ENCODE results near the gene GPS1. TPM values are rescaled to one million over a fixed set of nuclear protein-coding genes. Genes with fewer than 3 reads are reported as not detected.

Gene GPS1
- total and polyA plus RNA-seq, 2 of the 4 experiments (the other 2 are of a cell fraction) = 157 to 181 TPM

DNA sequence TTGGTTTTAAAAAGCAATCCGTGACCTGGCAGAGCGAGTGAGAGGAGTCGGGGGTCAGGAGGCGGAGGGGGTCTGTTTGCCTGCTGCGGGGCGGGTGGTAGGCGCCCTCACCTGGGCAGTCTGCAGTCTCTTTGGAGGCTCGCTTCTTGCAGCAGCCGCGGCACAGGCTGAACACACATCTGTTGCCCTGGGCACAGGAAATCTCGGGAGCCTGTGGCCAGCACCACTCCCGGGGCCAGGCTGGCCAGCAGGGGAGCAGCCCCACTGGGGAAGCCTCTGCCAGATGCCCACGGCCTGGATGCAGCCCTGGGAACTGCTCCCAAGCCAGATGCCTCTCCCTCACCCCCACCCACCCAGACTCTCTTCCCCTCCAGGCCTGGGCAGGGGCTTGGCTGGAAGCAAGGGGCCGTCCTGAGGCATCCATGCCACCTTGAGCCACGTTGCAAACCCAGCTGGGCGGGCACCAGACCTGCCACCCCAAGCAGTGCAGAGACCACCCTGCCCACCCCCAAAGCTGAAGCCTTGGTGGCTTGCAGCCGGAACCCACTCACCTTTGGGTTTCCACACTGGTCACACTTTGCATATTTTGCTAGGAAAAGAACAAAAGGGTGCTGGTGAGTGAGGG, 6.6 kb downstream of the GPS1 start:
- TF ChIP-seq SMC3 (IDR thresholded peaks at IDR 0.05; ENCODE audit: low read depth, low read length) = no peak

More for the DNA sequence above, 6.6 kb downstream of the GPS1 start:
- Histone ChIP-seq H2BK20ac (ENCODE audit: low read depth, low read length) (no peak overlapping the region), H2AK5ac (ENCODE audit: low read depth, low read length) (no peak overlapping the region), H4K91ac (ENCODE audit: insufficient read depth, low read depth, low read length) (no peak overlapping the region), H3K56ac (ENCODE audit: extremely low read depth, insufficient read depth, low read length) (no peak overlapping the region), H3K14ac (replicated peaks; ENCODE audit: low read depth, low read length) (no peak overlapping the region), H3K4ac (ENCODE audit: low read depth, low read length) (no peak overlapping the region), H2BK5ac (ENCODE audit: low read depth, low read length, poor library complexity, severe bottlenecking) (no peak overlapping the region), H3K36me3 (ENCODE audit: control insufficient read depth, insufficient read depth, low read length) (peaks cover 83% of the 10 kb centered on the region), H3K4me3 (ENCODE audit: insufficient read depth, low read depth, low read length) (no peak overlapping the region), H3K9me3 (ENCODE audit: control insufficient read depth, insufficient read depth, low read length) (no peaks in the 10 kb centered on the region), H2AFZ (replicated peaks; ENCODE audit: low read length, poor library complexity) (no peak overlapping the region), H3K9me1 (ENCODE audit: insufficient read depth, low read length) (no peaks in the 10 kb centered on the region), H3K4me1 (ENCODE audit: control insufficient read depth, insufficient read depth, low read length) (peaks cover 1% of the 10 kb centered on the region; the same call in 1 of the 2 replicates), H4K8ac (ENCODE audit: low read depth in 2 of 2, low read length in 2 of 2) (no peak overlapping the region), H3K18ac (ENCODE audit: low read depth, low read length) (no peak overlapping the region), H3K4me2 (ENCODE audit: low read depth, low read length) (no peak overlapping the region), H3K27me3 (ENCODE audit: control insufficient read depth, insufficient read depth, low read length) (no peaks in the 10 kb centered on the region), H3K27ac (ENCODE audit: insufficient read depth, low read length) (no peak overlapping the region), H4K20me1 (ENCODE audit: insufficient read depth, low read length) (no peaks in the 10 kb centered on the region; the same call in none of the 2 replicates), H4K5ac (ENCODE audit: low read depth, low read length) (no peak overlapping the region), H3K79me1 (ENCODE audit: low read depth in 1 of 2, low read length in 2 of 2) (peaks cover 11 to 21% of the 10 kb centered on the region in 2 experiments), H2AK9ac (replicated peaks; ENCODE audit: low read depth, low read length, poor library complexity) (no peak overlapping the region), H2BK120ac (ENCODE audit: low read depth, low read length) (no peak overlapping the region), H3K23ac (ENCODE audit: low read depth, low read length) (no peak overlapping the region), H3K9ac (ENCODE audit: low read depth, low read length) (no peak overlapping the region), H2BK15ac (ENCODE audit: low read depth, low read length) (no peak overlapping the region)
- ChIA-PET POLR2A (ENCODE audit: unreplicated experiment) (no interaction called here), CTCF (no interaction called here)
- dilution Hi-C loops (cut with HindIII; ENCODE audit: low sequenced_read_pairs, unreplicated experiment) (no loop called here), intact Hi-C loops (cut with micrococcal nuclease) (no loop called here), in situ Hi-C loops (cut with MboI; ENCODE audit: low sequenced_read_pairs) (no loop called here)
- no TSS peak for BruUV-seq (replicated peaks)
- whole genome bisulfite sequencing, 2 experiments (ENCODE audit: extremely low coverage in 2 of 2, insufficient read length in 1 of 2) = 86% methylated on average over 13 of the region's 17 CpGs; no CpG with 5 or more reads in 1 of the 2 experiments
- ATAC-seq (ENCODE audit: low read depth) = no peak
- DNase-seq = no peak

All from IMR-90 (cell line).